GM18502 (cell line): ENCODE results near the gene SPATA13.
"Not testable (repeated sequence)": the region's sequence is repeated elsewhere in the genome, so short reads cannot be mapped to it uniquely, and the experiment has no call there.

Experiments
- ATAC-seq: cut with Tn5 transposase; IDR thresholded peaks from one replicate; pipeline ENCODE4 v1.9.1; 2021; ENCODE audit warnings: mild to moderate bottlenecking; ENCODE audit not compliant: unreplicated experiment, poor library complexity

SPATA13 gene

GRCh38 chr13:24301434-24301833 lies 140.9 kb downstream of the SPATA13 start:
- ATAC-seq, result no peak

GRCh38 chr13:24301911-24302310 lies 141.4 kb downstream of the SPATA13 start:
- no peak for ATAC-seq

GRCh38 chr13:24304620-24305019 lies 144.1 kb downstream of the SPATA13 start:
- ATAC-seq, result no peak

GRCh38 chr13:24306632-24307031 lies 146.1 kb downstream of the SPATA13 start:
- no peak for ATAC-seq

GRCh38 chr13:24307211-24308067 lies 146.9 kb downstream of the SPATA13 start:
- ATAC-seq, result no peak

- no peak for ATAC-seq
These were observed 147.5 kb downstream of the SPATA13 start for GRCh38 chr13:24308068-24308445.

- no peak for ATAC-seq
These were observed 148.0 kb downstream of the SPATA13 start for GRCh38 chr13:24308488-24309020.

- not testable (repeated sequence) for ATAC-seq
These were observed 148.8 kb downstream of the SPATA13 start, which contains the start of gene C1QTNF9 for GRCh38 chr13:24309300-24309699. TSS of gene C1QTNF9 (plus strand) at chr13:24309580. CDS start at chr13:24316004, 6,424 bp downstream.

- no peak for ATAC-seq
These were observed 152.9 kb downstream of the SPATA13 start for GRCh38 chr13:24313439-24313838.

- not testable (repeated sequence) for ATAC-seq
These were observed 157.3 kb downstream of the SPATA13 start for GRCh38 chr13:24317835-24318234.

GRCh38 chr13:24318878-24319277 lies 158.4 kb downstream of the SPATA13 start:
- ATAC-seq, result not testable (repeated sequence)

- ATAC-seq, result not testable (repeated sequence)
These were observed 159.1 kb downstream of the SPATA13 start for GRCh38 chr13:24319641-24320040.

- ATAC-seq, result not testable (repeated sequence)
These were observed 160.9 kb downstream of the SPATA13 start for GRCh38 chr13:24321416-24321815.

GRCh38 chr13:24322470-24322869 lies 161.9 kb downstream of the SPATA13 start:
- not testable (repeated sequence) for ATAC-seq

GRCh38 chr13:24323036-24323738 lies 162.7 kb downstream of the SPATA13 start:
- ATAC-seq, result no peak

GRCh38 chr13:24323739-24324075 lies 163.2 kb downstream of the SPATA13 start:
- no peak for ATAC-seq

- ATAC-seq, result not testable (repeated sequence)
These were observed 167.1 kb downstream of the SPATA13 start for GRCh38 chr13:24327598-24327997.

GRCh38 chr13:24328145-24328544 lies 167.6 kb downstream of the SPATA13 start:
- ATAC-seq, result no peak

- ATAC-seq, result no peak
These were observed 178.2 kb downstream of the SPATA13 start for GRCh38 chr13:24338721-24339120.

GRCh38 chr13:24339937-24340607 lies 179.6 kb downstream of the SPATA13 start:
- no peak for ATAC-seq

- no peak for ATAC-seq
These were observed 180.1 kb downstream of the SPATA13 start for GRCh38 chr13:24340608-24340955.
